Measurements from ENCODE around the gene ZNF467.

ZNF467 gene

GRCh38 chr7:149770728-149771636, 2.4 kb downstream of the ZNF467 start:
- no peak for DNase-seq (ENCODE audit: low spot score)

- DNase-seq (ENCODE audit: low spot score): no peak
These were observed 3.5 kb downstream of the ZNF467 start for GRCh38 chr7:149769915-149770314.

- no peak for DNase-seq (ENCODE audit: low spot score)
These were observed 4.5 kb downstream of the ZNF467 start for GRCh38 chr7:149768931-149769330.

- DNase-seq (ENCODE audit: low spot score): no peak
These were observed 6.3 kb downstream of the ZNF467 start for GRCh38 chr7:149767068-149767467.

GRCh38 chr7:149766135-149766675, 7.2 kb downstream of the ZNF467 start:
- DNase-seq (ENCODE audit: low spot score): no peak

- no peak for DNase-seq (ENCODE audit: low spot score)
These were observed 7.8 kb downstream of the ZNF467 start for GRCh38 chr7:149765399-149766121.

- no peak for DNase-seq (ENCODE audit: low spot score)
These were observed 8.6 kb downstream of the ZNF467 start for GRCh38 chr7:149764481-149765398.

GRCh38 chr7:149763563-149764240, 9.7 kb downstream of the ZNF467 start:
- DNase-seq (ENCODE audit: low spot score): no peak

GRCh38 chr7:149762610-149763009, 10.8 kb downstream of the ZNF467 start:
- DNase-seq (ENCODE audit: low spot score): no peak

GRCh38 chr7:149762089-149762488, 11.3 kb downstream of the ZNF467 start:
- no peak for DNase-seq (ENCODE audit: low spot score)

GRCh38 chr7:149761307-149761706, 12.1 kb downstream of the ZNF467 start:
- DNase-seq (ENCODE audit: low spot score): no peak

- no peak for DNase-seq (ENCODE audit: low spot score)
These were observed 12.8 kb downstream of the ZNF467 start for GRCh38 chr7:149760538-149760937.

- no peak for DNase-seq (ENCODE audit: low spot score)
These were observed 14.1 kb downstream of the ZNF467 start for GRCh38 chr7:149759093-149759860.

GRCh38 chr7:149753375-149754233, 19.8 kb downstream of the ZNF467 start:
- peak; percentile 50 for DNase-seq (ENCODE audit: low spot score)

- no peak for DNase-seq (ENCODE audit: low spot score)
These were observed 20.7 kb downstream of the ZNF467 start for GRCh38 chr7:149752646-149753045.

- no peak for DNase-seq (ENCODE audit: low spot score)
These were observed 22.2 kb downstream of the ZNF467 start for GRCh38 chr7:149751043-149751775.

GRCh38 chr7:149750122-149750845, 23.1 kb downstream of the ZNF467 start:
- DNase-seq (ENCODE audit: low spot score): no peak
